COR-L47 (cell line): ENCODE results near the gene NCKAP5L.
"Not testable (repeated sequence)": the region's sequence is repeated elsewhere in the genome, so short reads cannot be mapped to it uniquely, and the experiment has no call there.

ENCODE experiments used
- DNase-seq: peaks from one replicate; lab custom pipeline; 2025; lab: John Stamatoyannopoulos, UW

NCKAP5L gene

GRCh38 chr12:49865782-49866135 is 37.5 kb upstream of the NCKAP5L start:
- DNase-seq = no peak

GRCh38 chr12:49865109-49865781 is 37.0 kb upstream of the NCKAP5L start:
- DNase-seq = no peak

GRCh38 chr12:49864798-49865090 is 36.5 kb upstream of the NCKAP5L start:
- no peak for DNase-seq

DNA sequence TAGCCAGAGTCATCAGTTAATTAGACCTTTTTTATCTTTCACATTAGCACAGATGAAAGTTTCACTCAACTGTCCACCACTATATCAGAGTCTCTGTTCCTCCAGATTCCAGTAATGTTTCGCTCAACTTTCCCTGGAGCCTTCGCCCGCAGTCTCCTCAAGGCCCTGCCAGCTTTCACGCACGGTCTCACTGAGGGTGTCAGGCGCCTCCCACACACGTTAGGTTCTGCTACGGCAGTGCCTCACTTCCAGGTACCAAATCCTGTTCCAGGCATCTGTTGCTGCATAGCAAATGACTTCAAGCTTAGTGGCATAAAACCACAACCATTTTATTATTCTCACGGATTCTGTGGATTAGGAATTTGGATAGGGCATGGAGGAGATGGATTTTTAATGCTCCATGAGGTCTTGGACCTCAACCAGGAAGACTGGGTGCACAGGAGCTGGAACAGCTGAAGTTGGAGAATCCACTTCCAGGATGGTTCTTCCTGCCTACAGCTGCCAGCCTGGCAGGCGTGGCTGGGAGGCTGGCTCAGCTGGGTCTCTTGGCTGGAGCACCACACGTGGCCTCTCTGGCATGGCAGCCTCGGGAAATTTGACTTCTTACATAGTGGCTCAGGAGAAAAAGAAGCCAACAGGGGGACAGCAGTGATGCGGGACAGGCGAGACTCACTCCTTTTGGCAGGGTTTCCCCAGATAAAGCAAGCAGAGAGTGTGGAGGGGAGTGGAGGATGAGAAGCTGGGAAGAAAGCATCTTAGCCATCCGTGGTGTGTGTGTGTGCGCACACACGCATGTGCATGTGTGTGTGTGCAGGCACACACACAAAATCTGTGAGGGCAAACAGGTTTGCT is 36.0 kb upstream of the NCKAP5L start:
- no peak for DNase-seq

- DNase-seq = not testable (repeated sequence)
These were observed 32.7 kb upstream of the NCKAP5L start for GRCh38 chr12:49860921-49861320.

- DNase-seq = not testable (repeated sequence)
These were observed 27.7 kb upstream of the NCKAP5L start for GRCh38 chr12:49855890-49856289.

DNA sequence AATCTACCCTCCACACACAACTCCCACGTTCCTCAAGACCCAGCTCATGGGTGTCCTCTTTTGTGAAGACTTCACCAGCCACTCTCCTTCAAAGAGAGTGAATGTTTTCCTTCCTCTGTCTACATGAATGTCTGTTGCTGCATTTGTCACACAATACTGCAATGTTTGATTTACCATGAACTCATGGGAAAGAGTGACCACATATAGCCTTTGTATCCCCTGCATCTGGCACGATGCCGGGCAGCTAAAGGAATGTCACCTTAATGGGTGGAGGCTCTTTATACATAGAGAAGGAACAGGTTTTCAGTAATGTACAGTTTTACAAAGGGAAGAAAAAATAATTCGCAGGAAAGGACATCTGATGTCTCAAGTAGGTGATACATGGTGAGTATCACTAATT is 26.8 kb upstream of the NCKAP5L start:
- DNase-seq = no peak

DNA sequence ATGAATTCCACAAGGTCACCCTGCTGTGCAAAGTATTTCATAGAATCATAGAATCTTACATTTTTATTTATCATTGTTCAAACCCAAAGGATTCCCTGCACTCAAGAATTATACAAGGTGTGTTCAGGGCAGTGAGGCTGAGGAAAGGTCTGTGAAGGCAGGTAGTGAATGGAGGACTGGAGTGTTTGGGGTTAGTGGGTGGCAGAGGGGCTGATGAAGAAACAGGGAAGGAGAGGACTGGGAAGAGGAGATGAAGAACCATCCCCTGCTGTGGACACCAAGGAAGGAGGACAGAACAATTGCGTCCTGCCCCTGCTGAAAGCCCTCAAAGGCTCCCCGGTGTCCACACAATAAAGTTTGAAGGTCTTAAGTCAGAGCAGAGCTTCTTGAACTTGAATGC is 25.5 kb upstream of the NCKAP5L start:
- no peak for DNase-seq

GRCh38 chr12:49847161-49847560 is 18.9 kb upstream of the NCKAP5L start:
- no peak for DNase-seq

GRCh38 chr12:49846032-49846431 is 17.8 kb upstream of the NCKAP5L start:
- no peak for DNase-seq

DNA sequence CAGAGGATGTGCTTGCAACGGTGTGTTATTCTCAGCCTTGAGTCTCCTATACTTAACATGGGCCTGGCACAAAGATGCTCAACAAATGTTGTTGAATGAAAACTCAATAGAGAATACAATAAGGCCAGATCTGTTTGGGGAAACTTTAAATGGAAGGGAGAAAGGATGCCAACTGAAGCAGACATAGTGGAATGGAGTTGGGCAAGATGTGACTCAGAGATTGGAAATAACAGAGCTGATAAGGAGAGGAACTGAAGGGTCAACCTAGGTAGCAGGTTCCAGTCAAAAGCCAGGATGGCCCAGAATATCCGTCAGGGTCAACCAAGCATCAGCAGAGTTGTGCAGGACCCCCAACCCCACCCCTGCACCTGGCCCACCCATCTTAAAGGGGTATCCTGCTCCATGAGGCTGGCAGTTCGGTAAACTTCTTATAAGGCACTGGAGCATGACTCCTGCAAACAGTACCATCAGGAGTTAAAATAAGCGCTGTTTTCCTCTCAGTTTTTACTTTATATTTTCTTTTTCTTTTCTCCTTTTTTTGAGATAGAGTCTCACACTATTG is 15.7 kb upstream of the NCKAP5L start:
- no peak for DNase-seq

DNA sequence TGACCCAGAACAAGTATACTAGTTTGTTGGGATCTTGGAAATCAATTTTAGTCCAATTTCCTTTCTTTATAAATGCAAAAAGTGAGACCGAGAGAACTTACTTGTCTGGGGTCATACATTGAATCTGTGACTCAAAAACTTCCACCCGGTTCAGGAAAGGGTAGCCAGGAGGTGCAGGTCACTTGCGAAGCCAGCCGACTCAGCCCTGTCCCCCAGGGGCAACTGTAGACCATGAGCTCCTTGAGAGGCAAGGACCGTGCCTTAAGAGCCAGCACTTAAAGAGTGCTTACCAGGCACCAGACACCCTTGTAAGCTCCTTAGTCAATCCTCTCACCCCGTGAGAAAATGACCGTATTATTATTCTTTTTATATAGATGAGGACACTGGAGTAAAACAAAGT is 15.2 kb upstream of the NCKAP5L start:
- DNase-seq = no peak

DNA sequence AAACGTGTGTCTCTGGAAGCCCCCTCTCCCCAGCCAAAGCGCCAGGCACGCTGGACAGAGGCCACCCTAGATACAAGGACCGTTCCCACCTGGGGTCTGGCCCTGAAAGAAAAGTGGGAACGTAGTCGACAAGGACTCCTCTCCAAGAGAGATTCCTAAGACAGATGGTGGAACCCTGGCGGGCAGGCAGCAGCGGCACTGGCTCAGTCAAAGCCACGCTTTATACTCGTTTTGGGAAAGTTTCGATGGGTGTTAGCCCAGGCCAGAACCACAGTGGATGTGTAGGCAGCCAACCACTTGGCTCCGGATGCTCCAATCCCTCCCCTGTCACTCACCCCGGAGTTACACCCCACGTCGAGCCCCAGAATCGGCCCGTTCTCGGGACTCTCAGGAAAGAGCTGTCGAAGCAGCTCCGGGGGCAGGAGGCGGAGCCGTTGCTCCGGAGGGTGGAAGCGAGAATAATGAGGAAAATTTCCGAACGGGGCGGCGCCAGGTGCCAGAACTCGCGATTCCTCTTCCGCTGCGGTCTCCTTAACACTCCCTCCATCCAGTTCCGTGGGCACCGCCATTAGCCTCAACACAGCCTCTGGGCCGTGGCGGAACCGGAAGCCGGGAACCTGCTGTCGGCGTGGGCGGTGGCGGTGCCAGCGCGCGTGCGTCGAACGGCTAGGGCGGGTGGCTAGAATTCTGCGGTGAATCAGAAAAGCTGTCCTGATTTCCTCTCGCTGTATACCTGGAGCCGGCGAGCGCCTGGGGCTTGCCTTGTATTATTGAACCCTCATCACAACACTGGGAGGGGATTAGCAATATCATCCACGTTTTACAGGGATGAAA is 14.5 kb upstream of the NCKAP5L start, which contains the start of gene BCDIN3D:
Gene BCDIN3D, minus strand, starts transcription at position 588 of the 834 bp plus-strand sequence. Its CDS starts 19 bp downstream, at position 569.
- DNase-seq = peak; percentile 86

DNA sequence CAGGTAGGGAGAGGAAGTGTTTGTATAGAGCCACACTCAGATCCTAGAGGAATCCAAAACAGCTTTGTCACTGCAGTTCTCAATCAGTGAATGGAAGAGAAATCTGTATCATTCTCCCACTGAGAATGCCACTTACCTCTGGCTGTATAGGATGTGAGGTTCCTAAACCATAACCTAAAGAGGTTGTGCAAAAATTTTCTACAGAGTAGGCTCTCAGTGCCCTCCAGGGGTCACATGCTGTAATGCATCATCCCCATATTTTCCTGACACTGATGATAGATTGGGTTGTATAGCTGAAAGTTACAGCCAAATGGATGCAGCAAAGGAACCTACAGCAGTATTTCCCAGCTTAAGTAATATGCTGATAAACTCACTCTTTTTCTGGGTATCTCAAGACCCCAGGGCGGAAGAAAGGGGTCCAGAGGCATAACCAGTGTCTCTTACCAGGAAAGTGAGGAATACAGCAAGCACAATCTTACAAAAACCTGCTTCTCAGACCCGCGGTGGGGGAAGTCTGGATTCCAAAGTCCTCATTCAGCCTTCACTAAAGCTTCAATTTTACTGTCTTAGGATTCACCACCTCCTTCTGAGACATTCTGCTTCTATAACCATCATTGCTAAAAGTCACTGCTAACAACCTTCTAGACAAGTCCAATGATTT is 10.9 kb upstream of the NCKAP5L start:
- DNase-seq = peak; percentile 19

- DNase-seq = no peak
These were observed 4.7 kb upstream of the NCKAP5L start for GRCh38 chr12:49832836-49833421.

- DNase-seq = no peak
These were observed 3.5 kb upstream of the NCKAP5L start for GRCh38 chr12:49831717-49832116.

DNA sequence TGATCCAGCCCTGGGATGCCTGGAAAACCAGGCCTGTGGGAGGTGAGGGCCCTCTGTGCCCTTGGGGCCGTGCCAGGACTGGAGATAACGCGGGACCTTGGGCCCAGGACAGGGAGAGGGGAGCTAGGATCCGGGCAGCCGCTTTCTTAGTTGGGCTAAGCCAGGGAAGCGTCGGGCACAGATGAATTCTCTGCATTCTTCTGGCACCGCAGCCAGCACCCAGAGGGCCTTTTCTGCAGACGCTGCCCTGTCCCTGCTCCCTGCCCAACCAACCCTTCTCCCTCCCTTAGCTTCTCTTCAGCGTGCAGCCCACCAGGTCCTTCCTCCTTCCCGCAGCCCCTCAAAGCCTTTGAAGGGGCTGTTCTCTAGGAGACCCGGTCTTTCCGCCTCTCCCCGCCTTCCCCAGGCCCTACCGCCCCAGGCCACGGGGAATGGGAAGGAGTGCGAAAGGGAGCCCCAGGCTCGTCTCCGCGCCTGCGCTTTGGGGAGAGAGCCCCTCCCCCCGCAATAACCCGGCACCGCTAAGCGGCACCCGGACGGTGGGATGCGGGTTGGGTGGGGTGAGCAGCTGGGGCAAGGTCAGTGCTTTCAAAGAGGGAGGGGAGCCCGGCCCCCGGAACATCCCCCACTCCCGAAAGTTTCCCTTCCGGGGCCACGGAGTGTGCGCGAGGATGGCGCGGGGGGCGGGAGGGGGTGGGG is 663 bp downstream of the NCKAP5L start:
- DNase-seq = no peak

DNA sequence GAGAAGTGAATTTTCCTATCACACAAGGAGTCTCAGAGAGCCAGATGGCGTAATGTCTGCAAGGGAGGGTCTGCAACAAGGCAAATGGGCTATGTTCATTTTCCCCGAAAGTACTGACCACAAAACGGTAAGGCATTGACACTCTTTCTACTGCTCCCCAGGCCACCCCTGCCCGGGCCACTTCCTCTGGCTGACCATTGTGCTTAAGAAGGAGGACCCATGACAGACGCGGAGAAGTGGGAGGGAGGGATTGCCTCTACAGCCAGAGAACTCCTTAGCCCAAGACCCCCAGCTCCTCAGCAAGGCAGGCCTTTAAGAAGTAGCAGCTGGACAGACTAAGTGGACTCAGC is 1.2 kb downstream of the NCKAP5L start:
- DNase-seq = no peak

DNA sequence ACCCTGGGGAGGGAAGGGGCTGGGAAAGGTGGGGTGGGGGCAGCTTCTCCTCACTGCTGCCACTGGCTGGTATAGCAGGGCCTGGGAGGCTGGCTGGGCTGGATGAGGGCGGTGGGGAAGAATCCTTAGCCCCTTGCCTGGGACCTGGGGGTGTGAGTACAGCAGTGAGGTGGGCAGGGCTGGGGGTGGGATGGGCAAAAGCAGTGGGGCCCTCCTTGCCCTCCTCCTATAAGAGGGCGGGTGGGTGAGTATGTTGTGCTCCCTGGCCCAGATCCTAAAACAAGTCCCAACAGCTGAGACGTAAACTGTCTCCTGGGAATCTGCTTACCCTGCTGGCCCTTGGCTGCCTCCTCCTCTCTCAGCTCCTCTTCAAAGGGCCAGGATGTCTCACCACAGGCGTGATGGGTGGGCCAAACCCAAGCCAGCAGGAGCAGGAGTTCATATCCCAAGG is 2.2 kb downstream of the NCKAP5L start:
- no peak for DNase-seq

DNA sequence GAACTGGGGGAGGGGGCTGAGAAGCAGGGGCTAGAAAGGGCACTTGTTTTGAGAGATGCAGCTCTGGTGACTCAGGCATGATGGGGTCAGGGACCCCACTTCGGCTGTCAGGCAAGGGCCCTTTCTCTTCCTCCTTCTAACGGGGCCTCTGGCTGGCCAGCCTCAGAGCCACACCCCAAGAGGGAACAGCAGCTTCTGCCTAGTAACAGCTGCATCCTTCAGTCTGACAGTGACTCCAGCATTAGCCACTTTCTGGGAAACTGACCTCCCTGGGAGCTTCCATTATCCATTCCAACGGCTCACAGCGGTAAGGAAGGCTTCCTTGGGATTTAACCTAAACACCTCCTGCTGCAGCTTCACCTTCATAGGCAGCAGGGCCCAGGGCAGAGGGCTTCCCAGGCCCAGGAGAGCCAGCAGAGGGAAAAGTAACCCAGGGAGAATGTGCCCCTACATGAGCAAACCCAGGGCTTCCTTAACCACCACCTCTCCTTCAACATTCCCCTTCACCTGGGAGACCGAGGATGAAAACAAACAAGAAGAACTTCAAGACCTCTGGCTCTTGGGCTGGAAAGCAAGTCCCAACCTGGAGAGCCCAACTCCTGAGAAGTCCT is 2.7 kb downstream of the NCKAP5L start:
- DNase-seq = no peak
